Middle frontal gyrus (tissue), 1 donor: ENCODE measurements around the gene BFSP2.

Experiments
- DNase-seq: peaks from one replicate; pipeline ENCODE4 v3.0.0-alpha.2; 2015; ENCODE audit warnings: low spot score; ENCODE audit errors: extremely low spot score

The BFSP2 gene

DNA sequence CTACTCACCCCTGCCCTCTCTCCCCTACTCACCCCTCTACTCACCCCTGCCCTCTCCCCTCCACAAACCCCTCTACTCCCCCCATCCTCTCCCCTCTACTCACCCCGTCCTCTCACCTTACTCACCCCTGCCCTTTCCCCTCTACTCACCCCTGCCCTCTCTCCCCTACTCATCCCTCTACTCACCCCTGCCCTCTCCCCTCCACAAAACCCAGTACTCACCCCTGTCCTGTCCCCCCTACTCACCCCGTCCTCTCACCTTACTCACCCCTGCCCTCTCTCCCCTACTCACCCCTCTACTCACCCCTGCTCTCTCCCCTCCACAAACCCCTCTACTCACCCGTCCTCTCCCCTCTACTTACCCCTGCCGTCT is 14.2 kb downstream of the BFSP2 start:
- DNase-seq, result no peak

DNA sequence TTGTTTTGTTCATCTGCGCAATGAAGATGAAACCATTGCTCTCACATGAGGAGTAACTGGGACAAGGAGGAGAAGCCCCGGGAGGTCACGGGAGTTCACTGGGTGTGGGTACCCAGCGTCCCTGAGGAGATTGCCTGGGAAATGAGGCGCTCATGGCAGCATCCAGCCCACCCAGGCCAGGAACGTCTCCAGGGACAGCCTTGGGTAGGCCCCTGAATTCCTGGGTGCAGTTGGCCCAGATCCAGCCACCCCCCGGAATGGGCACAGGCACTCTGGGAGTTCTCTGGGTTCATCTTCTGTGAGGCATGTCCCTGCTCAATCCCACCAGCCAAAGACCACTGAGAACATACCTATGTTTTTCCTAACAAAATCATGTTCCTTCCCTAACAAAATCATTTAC is 18.5 kb downstream of the BFSP2 start:
- no peak for DNase-seq

GRCh38 chr3:133419151-133419909 is 19.5 kb downstream of the BFSP2 start:
- no peak for DNase-seq

DNA sequence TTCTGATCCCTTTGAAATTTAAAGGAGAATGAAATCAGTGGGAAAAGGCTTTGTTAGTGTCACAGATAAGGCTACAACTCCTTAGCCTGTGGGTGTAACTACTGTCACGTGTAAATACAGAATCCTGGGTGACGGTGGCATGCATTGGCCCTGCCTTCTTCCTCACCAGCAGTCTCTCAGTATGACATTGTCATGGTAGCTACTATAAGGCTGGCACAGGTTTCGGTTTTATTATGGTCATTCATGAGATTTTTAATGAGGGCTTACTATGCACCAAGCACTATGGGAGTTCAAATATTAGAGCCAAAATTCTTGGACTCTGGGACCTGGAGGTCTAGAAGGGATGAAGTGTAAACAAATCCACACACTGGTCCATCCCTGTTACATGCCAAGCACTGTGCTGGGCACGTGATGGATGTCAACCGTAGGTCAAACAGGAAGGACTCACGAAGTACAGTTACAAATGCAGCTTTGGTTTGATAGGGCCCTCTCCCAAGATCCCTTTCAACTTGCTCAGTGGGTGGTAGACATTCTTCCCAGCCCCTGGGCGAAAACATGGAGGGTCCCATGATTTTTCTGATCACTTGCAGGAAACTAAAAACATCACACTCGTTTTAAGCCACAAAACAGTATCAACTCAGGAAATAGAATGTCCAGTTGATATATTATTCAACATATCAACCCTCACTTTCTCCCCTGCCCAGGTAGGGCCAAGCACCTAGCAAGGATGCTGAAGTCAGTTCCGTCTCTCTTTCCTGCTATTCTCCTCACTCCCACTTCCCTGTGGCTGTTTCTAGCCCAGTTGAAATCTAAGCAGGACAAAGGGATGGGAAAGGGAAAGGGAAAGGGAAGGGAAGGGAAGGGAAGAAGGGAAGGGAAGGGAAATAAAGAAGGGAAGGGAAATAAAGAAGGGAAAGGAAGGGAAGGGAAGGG is 25.3 kb downstream of the BFSP2 start:
- no peak for DNase-seq

GRCh38 chr3:133425898-133426297 is 26.0 kb downstream of the BFSP2 start:
- no peak for DNase-seq

DNA sequence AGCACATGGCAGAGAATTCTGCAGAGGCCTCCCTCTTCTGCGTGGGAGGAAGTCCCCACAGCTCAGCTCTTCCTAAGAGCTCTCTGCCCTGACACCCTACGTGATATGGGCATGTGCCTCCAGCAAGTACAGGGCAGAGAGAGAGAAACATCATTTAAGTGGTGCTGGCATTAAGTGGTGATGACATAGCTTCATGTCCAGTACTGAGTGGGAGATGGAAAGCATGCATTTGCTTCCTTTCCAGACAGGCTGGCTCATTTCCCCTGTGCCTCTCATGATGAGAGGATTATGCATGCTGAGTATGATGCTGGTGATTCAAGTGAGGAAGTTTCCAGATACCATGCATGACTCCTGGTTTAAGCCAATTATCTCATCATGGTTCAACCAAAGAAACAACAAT is 26.9 kb downstream of the BFSP2 start:
- no peak for DNase-seq

GRCh38 chr3:133428552-133428951 is 28.7 kb downstream of the BFSP2 start:
- no peak for DNase-seq

GRCh38 chr3:133429063-133429462 is 29.2 kb downstream of the BFSP2 start:
- no peak for DNase-seq

GRCh38 chr3:133439563-133439962 is 39.7 kb downstream of the BFSP2 start:
- DNase-seq, result no peak

DNA sequence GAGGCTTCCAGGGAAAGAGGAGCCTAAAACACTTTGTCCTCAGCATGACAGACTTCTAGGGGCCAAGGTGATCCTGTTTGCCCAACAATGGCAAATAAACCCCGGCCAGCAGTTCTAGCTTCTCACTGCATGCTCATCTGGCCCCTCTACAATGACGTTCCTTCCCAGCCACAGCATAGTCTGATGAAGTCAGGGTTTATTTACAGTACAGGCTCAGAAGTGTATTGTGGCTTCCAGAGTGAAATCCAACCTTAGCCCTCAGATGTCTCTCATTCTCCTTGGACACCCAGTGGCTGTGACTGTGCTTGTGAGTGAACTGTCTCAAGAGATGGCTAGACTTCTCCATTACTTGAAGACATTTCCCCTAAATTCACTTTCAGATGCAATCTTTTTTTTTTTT is 40.8 kb downstream of the BFSP2 start:
- DNase-seq, result no peak

DNA sequence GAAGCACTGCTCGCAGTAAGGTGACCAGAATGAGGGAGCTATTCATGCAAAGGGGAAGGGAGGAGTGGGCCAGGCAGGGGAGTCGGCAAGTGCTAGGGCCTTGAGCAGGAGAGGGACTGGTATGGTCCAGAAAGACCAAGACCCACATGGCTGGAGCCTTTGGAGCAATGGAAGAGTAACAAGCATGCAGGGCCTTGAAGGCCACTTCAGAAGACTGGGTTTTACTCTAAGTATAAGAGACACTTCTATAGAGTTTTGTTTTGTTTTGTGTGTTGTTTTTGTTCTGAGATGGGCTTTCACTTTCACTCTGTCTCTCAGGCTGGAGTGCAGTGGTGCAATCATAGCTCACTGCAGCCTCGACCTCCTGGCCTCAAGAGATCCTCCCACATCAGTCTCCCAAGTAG is 42.0 kb downstream of the BFSP2 start:
- DNase-seq, result no peak

DNA sequence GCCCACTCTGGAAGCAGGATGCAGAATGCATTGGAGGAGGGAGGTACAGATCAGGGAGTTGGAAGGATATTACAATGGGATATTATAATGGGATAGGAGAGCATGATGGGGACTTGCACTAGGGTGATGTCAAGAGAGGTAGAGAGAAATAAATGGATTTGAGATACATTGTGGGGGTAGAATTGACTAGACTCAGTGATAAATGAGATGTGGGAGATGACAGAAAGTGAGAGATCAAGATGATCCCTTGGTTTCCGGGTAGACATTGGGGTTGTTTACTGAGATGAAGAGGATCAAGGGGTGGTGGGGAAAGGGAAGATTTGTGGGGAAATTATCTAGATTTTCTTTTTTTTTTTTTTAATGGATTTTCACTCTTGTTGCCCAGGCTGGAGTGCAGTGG is 42.7 kb downstream of the BFSP2 start:
- no peak for DNase-seq

- DNase-seq, result no peak
These were observed 44.0 kb downstream of the BFSP2 start for GRCh38 chr3:133443649-133444422.

GRCh38 chr3:133444423-133444774 is 44.5 kb downstream of the BFSP2 start:
- DNase-seq, result no peak

- no peak for DNase-seq
These were observed 45.3 kb downstream of the BFSP2 start for GRCh38 chr3:133445108-133445507.

DNA sequence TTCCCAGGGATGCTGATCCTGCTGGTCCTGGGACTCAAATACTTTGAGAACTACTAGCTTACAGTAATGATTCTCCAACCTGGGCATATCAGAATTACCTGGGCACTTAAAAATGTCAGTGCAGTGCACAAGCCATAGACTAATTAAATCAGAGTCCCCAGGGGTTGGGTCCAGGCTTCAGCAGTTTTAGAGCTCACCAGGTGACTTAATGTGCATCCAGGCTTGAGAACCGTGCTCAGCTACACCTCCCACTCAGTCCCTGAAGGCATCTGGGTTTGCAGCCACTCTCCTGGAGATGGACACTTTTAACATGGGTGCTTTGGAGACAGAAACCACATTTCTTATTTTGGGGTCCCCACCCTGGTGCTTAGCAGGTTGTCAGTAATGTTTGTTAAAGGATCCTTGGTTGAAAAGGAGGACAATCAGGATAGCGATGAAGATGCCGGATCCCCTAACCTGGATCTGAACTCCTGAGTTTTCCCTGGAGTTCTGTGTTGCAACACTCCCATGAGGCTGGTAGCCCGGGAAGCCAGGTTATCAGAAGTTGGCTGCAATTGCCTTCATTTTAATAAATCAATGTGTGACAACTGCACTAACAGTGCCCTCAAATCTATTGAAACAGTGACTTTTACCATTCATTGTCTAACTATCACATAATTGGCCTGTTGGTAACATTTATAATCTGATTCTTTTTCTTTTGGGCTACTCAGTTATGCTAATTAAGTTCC is 48.1 kb downstream of the BFSP2 start:
- DNase-seq, result no peak

DNA sequence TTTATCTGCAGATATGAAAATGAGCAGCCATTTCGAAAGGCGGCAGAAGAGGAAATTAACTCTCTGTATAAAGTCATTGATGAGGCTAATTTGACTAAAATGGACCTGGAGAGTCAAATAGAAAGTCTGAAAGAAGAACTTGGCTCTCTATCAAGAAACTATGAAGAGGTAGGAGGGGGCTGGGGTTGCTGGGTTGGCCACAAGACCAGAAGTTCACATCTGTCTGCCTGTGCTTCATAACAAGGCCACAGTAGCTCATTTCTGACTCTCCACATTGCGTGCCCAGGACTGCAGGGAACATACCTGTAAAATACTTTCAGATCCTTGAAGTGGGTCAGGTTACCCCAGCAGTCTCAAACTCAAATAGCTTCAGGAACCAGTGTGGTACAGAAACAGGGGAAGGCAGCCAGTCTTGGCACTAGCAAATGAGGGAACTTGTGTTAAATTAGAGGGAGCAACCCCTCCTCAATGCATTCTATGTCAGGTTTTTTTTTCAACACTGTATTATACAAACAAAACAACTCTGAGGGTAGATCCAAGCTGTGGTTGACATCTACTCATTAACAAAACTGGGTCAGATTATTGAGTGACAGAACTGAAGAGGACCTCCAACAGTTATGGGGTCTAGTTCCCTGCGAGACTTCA is 48.7 kb downstream of the BFSP2 start:
- DNase-seq, result no peak

GRCh38 chr3:133451309-133451708 is 51.5 kb downstream of the BFSP2 start:
- DNase-seq, result no peak

GRCh38 chr3:133452641-133453319 is 52.9 kb downstream of the BFSP2 start:
- no peak for DNase-seq

GRCh38 chr3:133453383-133453782 is 53.5 kb downstream of the BFSP2 start:
- no peak for DNase-seq
